ENCODE data around the gene ZNF616.

Gene ZNF616

GRCh38 chr19:52139252-52140031 lies at the start of gene ZNF616:
TSS of gene ZNF616 (minus strand) at chr19:52139938. CDS start at chr19:52130512, 9,426 bp downstream.
- H3K4me1 ChIP-seq (ENCODE audit: control insufficient read depth, low read length): peaks cover 16% of the 10 kb centered on the region
- H3K27ac ChIP-seq (ENCODE audit: low read depth, low read length): peak within 1 kb of the TSS; percentile 86
- TF ChIP-seq CTCF (IDR thresholded peaks at IDR 0.05; ENCODE audit: low read depth, low read length, poor library complexity, severe bottlenecking) (peak; percentile 88), EZH2phosphoT487 (IDR thresholded peaks at IDR 0.05; ENCODE audit: borderline replicate concordance, low read length) (no peak)
- no peaks in the 10 kb centered on the region for H4K20me1 ChIP-seq (ENCODE audit: control insufficient read depth, insufficient read depth, low read depth, low read length)
- H3K4me3 ChIP-seq (ENCODE audit: low read length): peak within 1 kb of the TSS; percentile 97
- H3K4me2 ChIP-seq (ENCODE audit: low read length): peak within 1 kb of the TSS; percentile 93
- peaks cover 34% of the 10 kb centered on the region for H3K9me3 ChIP-seq (ENCODE audit: control insufficient read depth, insufficient read depth, low read length)
- peaks cover 47% of the 10 kb centered on the region for H3K79me2 ChIP-seq (ENCODE audit: control insufficient read depth, low read length)
- H3K9me2 ChIP-seq (replicated peaks; ENCODE audit: control insufficient read depth, low read length): no peaks in the 10 kb centered on the region
- H3K36me3 ChIP-seq (ENCODE audit: control insufficient read depth, low read length): peaks cover 17% of the 10 kb centered on the region
- peaks cover 3% of the 10 kb centered on the region; the same call in 1 of the 2 replicates for H3F3A ChIP-seq (ENCODE audit: control insufficient read depth, insufficient read depth)
- H3K27me3 ChIP-seq (ENCODE audit: control insufficient read depth, low read length): no peaks in the 10 kb centered on the region

- Histone ChIP-seq H3K27ac (ENCODE audit: low read depth, low read length) (peak overlapping the region; percentile 93), H3K36me3 (ENCODE audit: control insufficient read depth, low read length) (peaks cover 39% of the 10 kb centered on the region), H3K4me3 (ENCODE audit: low read length) (peak overlapping the region; percentile 81), H3K79me2 (ENCODE audit: control insufficient read depth, low read length) (peaks cover 42% of the 10 kb centered on the region), H3K27me3 (ENCODE audit: control insufficient read depth, low read length) (no peaks in the 10 kb centered on the region), H3K4me1 (ENCODE audit: control insufficient read depth, low read length) (peaks cover 32% of the 10 kb centered on the region), H4K20me1 (ENCODE audit: control insufficient read depth, insufficient read depth, low read depth, low read length) (peaks cover 5% of the 10 kb centered on the region; the same call in 1 of the 2 replicates), H3K4me2 (ENCODE audit: low read length) (peak overlapping the region; percentile 84), H3F3A (ENCODE audit: control insufficient read depth, insufficient read depth) (peaks cover 3% of the 10 kb centered on the region), H3K9me2 (replicated peaks; ENCODE audit: control insufficient read depth, low read length) (no peaks in the 10 kb centered on the region), H3K9me3 (ENCODE audit: control insufficient read depth, insufficient read depth, low read length) (no peaks in the 10 kb centered on the region)
- no peak for TF ChIP-seq CTCF (IDR thresholded peaks at IDR 0.05; ENCODE audit: low read depth, low read length, poor library complexity, severe bottlenecking)
- TF ChIP-seq EZH2phosphoT487 (IDR thresholded peaks at IDR 0.05; ENCODE audit: borderline replicate concordance, low read length): no peak
Measured at GRCh38 chr19:52188822-52189734, 49.3 kb upstream of the ZNF616 start.

GRCh38 chr19:52187407-52187806 lies 47.7 kb upstream of the ZNF616 start:
- Histone ChIP-seq H3K27me3 (ENCODE audit: control insufficient read depth, low read length) (no peaks in the 10 kb centered on the region), H3K9me2 (replicated peaks; ENCODE audit: control insufficient read depth, low read length) (no peaks in the 10 kb centered on the region), H3K4me1 (ENCODE audit: control insufficient read depth, low read length) (peaks cover 29% of the 10 kb centered on the region), H4K20me1 (ENCODE audit: control insufficient read depth, insufficient read depth, low read depth, low read length) (peaks cover under 1% of the 10 kb centered on the region; the same call in 1 of the 2 replicates), H3K9me3 (ENCODE audit: control insufficient read depth, insufficient read depth, low read length) (no peaks in the 10 kb centered on the region), H3F3A (ENCODE audit: control insufficient read depth, insufficient read depth) (peaks cover 3% of the 10 kb centered on the region), H3K4me2 (ENCODE audit: low read length) (no peak overlapping the region), H3K4me3 (ENCODE audit: low read length) (no peak overlapping the region), H3K79me2 (ENCODE audit: control insufficient read depth, low read length) (peaks cover 25% of the 10 kb centered on the region), H3K36me3 (ENCODE audit: control insufficient read depth, low read length) (peaks cover 22% of the 10 kb centered on the region), H3K27ac (ENCODE audit: low read depth, low read length) (no peak overlapping the region)
- TF ChIP-seq CTCF (IDR thresholded peaks at IDR 0.05; ENCODE audit: low read depth, low read length, poor library complexity, severe bottlenecking) (no peak), EZH2phosphoT487 (IDR thresholded peaks at IDR 0.05; ENCODE audit: borderline replicate concordance, low read length) (no peak)

Data from DOHH2 (cell line).